GM12801 (cell line): ENCODE results near the gene BMP5.

Experiments
- CTCF ChIP-seq: IDR thresholded peaks from one replicate; pipeline ENCODE4 v1.5.1; 2011; ENCODE audit warnings: control low read depth; ENCODE audit not compliant: insufficient read length; ENCODE audit errors: extremely low read depth

The BMP5 gene

GRCh38 chr6:55836481-55836880, 38.9 kb downstream of the BMP5 start:
- no peak for TF ChIP-seq CTCF

- TF ChIP-seq CTCF = no peak
Measured at GRCh38 chr6:55835220-55835619, 40.2 kb downstream of the BMP5 start.

- no peak for TF ChIP-seq CTCF
Measured at GRCh38 chr6:55833284-55833683, 42.1 kb downstream of the BMP5 start.

- TF ChIP-seq CTCF = no peak
Measured at GRCh38 chr6:55827818-55828522, 47.4 kb downstream of the BMP5 start.

- no peak for TF ChIP-seq CTCF
Measured at GRCh38 chr6:55826941-55827340, 48.4 kb downstream of the BMP5 start.

- TF ChIP-seq CTCF = no peak
Measured at GRCh38 chr6:55825402-55826051, 49.9 kb downstream of the BMP5 start.

- no peak for TF ChIP-seq CTCF
Measured at GRCh38 chr6:55822815-55823214, 52.6 kb downstream of the BMP5 start.
